Liver (tissue), 9 donors: ENCODE measurements around the gene PLIN1. TPM values are rescaled to one million over a fixed set of nuclear protein-coding genes. Genes with fewer than 3 reads are reported as not detected.

Experiments used
- DNase-seq: peaks from one replicate; pipeline ENCODE4 v3.0.0-alpha.2; 2017; ENCODE audit warnings: low spot score
- H3K27ac ChIP-seq, 2 donors: one replicate each; pipeline ENCODE4 v1.7.0; 2013; ENCODE audit warnings: inconsistent platforms in 2 of 2, low read length in 2 of 2, control low read depth in 1 of 2, low read depth in 1 of 2, mild to moderate bottlenecking in 1 of 2
- H3K27me3 ChIP-seq, 4 donors: one replicate each; pipeline versions ENCODE4 v1.6.1 to v1.7.0; 2013; ENCODE audit warnings: low read length in 3 of 4, inconsistent platforms in 1 of 4, mild to moderate bottlenecking in 1 of 4, moderate library complexity in 1 of 4; ENCODE audit not compliant: control insufficient read depth in 4 of 4, insufficient read depth in 4 of 4
- H3K36me3 ChIP-seq, 4 donors: one replicate each; pipeline versions ENCODE4 v1.6.1 to v1.7.0; 2013; ENCODE audit warnings: low read length in 3 of 4, mild to moderate bottlenecking in 3 of 4, low read depth in 1 of 4, moderate library complexity in 1 of 4; ENCODE audit not compliant: control insufficient read depth in 4 of 4, insufficient read depth in 3 of 4
- H3K4me1 ChIP-seq, 4 donors: one replicate each; pipeline versions ENCODE4 v1.6.1 to v1.7.0; 2013; ENCODE audit warnings: low read length in 3 of 4, mild to moderate bottlenecking in 3 of 4, moderate library complexity in 1 of 4; ENCODE audit not compliant: control insufficient read depth in 4 of 4, insufficient read depth in 4 of 4
- H3K4me3 ChIP-seq, 3 donors: one replicate each; pipeline versions ENCODE4 v1.6.1 to v1.7.0; 2013; ENCODE audit warnings: low read length in 3 of 3, control low read depth in 1 of 3, low read depth in 1 of 3, mild to moderate bottlenecking in 1 of 3
- H3K9ac ChIP-seq, 2 donors: one replicate each; pipeline ENCODE4 v1.7.0; 2013; ENCODE audit warnings: low read length in 2 of 2, mild to moderate bottlenecking in 2 of 2, moderate library complexity in 2 of 2, control low read depth in 1 of 2, low read depth in 1 of 2
- H3K9me3 ChIP-seq, 4 donors: one replicate each; pipeline versions ENCODE4 v1.6.1 to v1.7.0; 2013; ENCODE audit warnings: low read length in 3 of 4; ENCODE audit not compliant: control insufficient read depth in 4 of 4
- EGR1 ChIP-seq, 2 donors: IDR thresholded peaks; 2 replicates each; pipeline ENCODE4 v1.6.1; 2016 to 2018; ENCODE audit warnings: antibody characterized with exemption in 2 of 2, low read depth in 2 of 2
- FOXA1 ChIP-seq: IDR thresholded peaks from 2 replicates; pipeline ENCODE4 v1.6.1; 2016; ENCODE audit warnings: antibody characterized with exemption
- FOXA2 ChIP-seq: IDR thresholded peaks from 2 replicates; pipeline ENCODE4 v1.6.1; 2016; ENCODE audit warnings: antibody characterized with exemption
- GABPA ChIP-seq, 2 donors: IDR thresholded peaks in 1 of 2; conservative IDR thresholded peaks in 1 of 2; 2 replicates each; pipeline ENCODE4 v1.6.1; 2016; ENCODE audit warnings: antibody characterized with exemption in 2 of 2, mild to moderate bottlenecking in 1 of 2, moderate library complexity in 1 of 2
- HNF4A ChIP-seq, 2 donors: conservative IDR thresholded peaks; 2 replicates each; pipeline ENCODE4 v1.6.1; 2016; ENCODE audit warnings: antibody characterized with exemption in 2 of 2, mild to moderate bottlenecking in 2 of 2
- HNF4G ChIP-seq: IDR thresholded peaks from 2 replicates; pipeline ENCODE4 v1.6.1; 2016; ENCODE audit warnings: antibody characterized with exemption
- JUND ChIP-seq, 2 donors: IDR thresholded peaks; 2 replicates each; pipeline ENCODE4 v1.6.1; 2016; ENCODE audit warnings: antibody characterized with exemption in 2 of 2
- NR2F2 ChIP-seq: IDR thresholded peaks from 2 replicates; pipeline ENCODE4 v1.6.1; 2016; ENCODE audit warnings: antibody characterized with exemption
- RAD21 ChIP-seq, 2 donors: IDR thresholded peaks; 2 replicates each; pipeline ENCODE4 v1.6.1; 2016; ENCODE audit warnings: antibody characterized with exemption in 2 of 2, mild to moderate bottlenecking in 2 of 2
- RXRA ChIP-seq, 2 donors: IDR thresholded peaks; 2 replicates each; pipeline ENCODE4 v1.6.1; 2017 to 2018; ENCODE audit warnings: antibody characterized with exemption in 2 of 2, mild to moderate bottlenecking in 1 of 2
- SP1 ChIP-seq: IDR thresholded peaks from 2 replicates; pipeline ENCODE4 v1.6.1; 2018; ENCODE audit warnings: antibody characterized with exemption, mild to moderate bottlenecking
- TAF1 ChIP-seq: conservative IDR thresholded peaks from 2 replicates; pipeline ENCODE4 v1.6.1; 2016; ENCODE audit warnings: antibody characterized with exemption, mild to moderate bottlenecking
- YY1 ChIP-seq: IDR thresholded peaks from 2 replicates; pipeline ENCODE4 v1.6.1; 2016; ENCODE audit warnings: antibody characterized with exemption, mild to moderate bottlenecking
- ZBTB33 ChIP-seq: IDR thresholded peaks from 2 replicates; pipeline ENCODE4 v1.6.1; 2016; ENCODE audit warnings: antibody characterized with exemption
- WGBS: extraction: QIAGEN DNeasy Blood & Tissue Kit; methylation state at CpG from one replicate; pipeline ENCODE4 v1.1.7; 2013; 5-methylcytosine and 5-hydroxymethylcytosine counted together
- polyA plus RNA-seq, 2 donors: library from polyadenylated mRNA; stranded (reverse) in 1 of 2; unstranded in 1 of 2; fragments of 200-250 nt in 1 of 2; fragments of >200 nt in 1 of 2; fragmentation: Nextera tagmentation in 1 of 2; extraction: Ambion mirVana in 1 of 2; gene quantifications; one replicate each; pipeline versions ENCODE4 v1.2.1 to v1.2.3, GENCODE V29; 2013 to 2015
- total RNA-seq, 2 donors: library from RNA; depleted of rRNA; stranded (reverse); fragments of >200 nt; gene quantifications; one replicate each; pipeline ENCODE4 v1.2.3, GENCODE V29; 2014
- TF ChIP-seq, protein P1 (sequence below): IDR thresholded peaks from 2 replicates; pipeline ENCODE4 v1.6.1; 2016; ENCODE audit warnings: antibody characterized with exemption, mild to moderate bottlenecking
- TF ChIP-seq, protein P2 (sequence below): IDR thresholded peaks from 2 replicates; pipeline ENCODE4 v1.6.1; 2016; ENCODE audit warnings: antibody characterized with exemption
- TF ChIP-seq, protein P3 (sequence below): fragments of 150-350 bp; IDR thresholded peaks from 2 replicates; pipeline ENCODE4 v1.5.1; 2017; ENCODE audit warnings: improper control_type of control experiment, low read depth, low read length; ENCODE audit not compliant: missing input control
- TF ChIP-seq, protein P4 (sequence below): IDR thresholded peaks from 2 replicates; pipeline ENCODE4 v1.6.1; 2016; ENCODE audit warnings: antibody characterized with exemption
- donor health status: healthy.
- donor health status: healthy.
- donor health status: healthy.
- donor health status: healthy.
- donor health status: healthy.

The PLIN1 gene
- total and polyA plus RNA-seq, 4 donors: 10.2 to 46.0 (median 13.3) TPM

DNA sequence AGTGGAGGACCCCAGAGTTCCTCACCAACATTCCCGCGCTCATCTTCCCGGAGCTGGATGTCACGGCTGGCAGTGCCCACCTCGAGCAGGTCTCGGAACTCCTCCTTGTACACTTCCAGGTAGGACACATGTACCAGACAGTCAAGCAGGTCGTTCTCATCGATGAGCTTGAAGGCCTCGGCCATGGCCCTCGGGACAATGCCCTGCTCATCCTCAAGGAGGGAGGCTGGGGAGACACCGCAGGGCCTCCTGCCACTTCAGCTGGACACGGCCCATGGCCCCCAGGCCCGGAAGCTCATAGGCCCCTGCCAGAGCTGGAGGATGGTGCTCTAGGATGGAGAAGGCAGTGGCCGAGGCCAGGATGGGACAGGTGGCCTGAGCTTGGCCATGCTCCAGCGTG, 29.5 kb downstream of the PLIN1 start:
- no peak for DNase-seq
- Histone ChIP-seq H3K27me3 (no peaks in the 10 kb centered on the region), H3K4me1 (peaks cover 0 to 11% (median 8%) of the 10 kb centered on the region in 4 donors), H3K27ac (no peak overlapping the region), H3K36me3 (no peaks in the 10 kb centered on the region), H3K9me3 (no peaks in the 10 kb centered on the region), H3K9ac (no peak overlapping the region), H3K4me3 (no peak overlapping the region)
- TF ChIP-seq TAF1: no peak
- TF ChIP-seq, protein P1, sequence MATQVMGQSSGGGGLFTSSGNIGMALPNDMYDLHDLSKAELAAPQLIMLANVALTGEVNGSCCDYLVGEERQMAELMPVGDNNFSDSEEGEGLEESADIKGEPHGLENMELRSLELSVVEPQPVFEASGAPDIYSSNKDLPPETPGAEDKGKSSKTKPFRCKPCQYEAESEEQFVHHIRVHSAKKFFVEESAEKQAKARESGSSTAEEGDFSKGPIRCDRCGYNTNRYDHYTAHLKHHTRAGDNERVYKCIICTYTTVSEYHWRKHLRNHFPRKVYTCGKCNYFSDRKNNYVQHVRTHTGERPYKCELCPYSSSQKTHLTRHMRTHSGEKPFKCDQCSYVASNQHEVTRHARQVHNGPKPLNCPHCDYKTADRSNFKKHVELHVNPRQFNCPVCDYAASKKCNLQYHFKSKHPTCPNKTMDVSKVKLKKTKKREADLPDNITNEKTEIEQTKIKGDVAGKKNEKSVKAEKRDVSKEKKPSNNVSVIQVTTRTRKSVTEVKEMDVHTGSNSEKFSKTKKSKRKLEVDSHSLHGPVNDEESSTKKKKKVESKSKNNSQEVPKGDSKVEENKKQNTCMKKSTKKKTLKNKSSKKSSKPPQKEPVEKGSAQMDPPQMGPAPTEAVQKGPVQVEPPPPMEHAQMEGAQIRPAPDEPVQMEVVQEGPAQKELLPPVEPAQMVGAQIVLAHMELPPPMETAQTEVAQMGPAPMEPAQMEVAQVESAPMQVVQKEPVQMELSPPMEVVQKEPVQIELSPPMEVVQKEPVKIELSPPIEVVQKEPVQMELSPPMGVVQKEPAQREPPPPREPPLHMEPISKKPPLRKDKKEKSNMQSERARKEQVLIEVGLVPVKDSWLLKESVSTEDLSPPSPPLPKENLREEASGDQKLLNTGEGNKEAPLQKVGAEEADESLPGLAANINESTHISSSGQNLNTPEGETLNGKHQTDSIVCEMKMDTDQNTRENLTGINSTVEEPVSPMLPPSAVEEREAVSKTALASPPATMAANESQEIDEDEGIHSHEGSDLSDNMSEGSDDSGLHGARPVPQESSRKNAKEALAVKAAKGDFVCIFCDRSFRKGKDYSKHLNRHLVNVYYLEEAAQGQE: no peak
- TF ChIP-seq RXRA (IDR thresholded peaks at IDR 0.05): no peak
- no peak for TF ChIP-seq JUND (IDR thresholded peaks at IDR 0.05)
- TF ChIP-seq HNF4G: no peak
- no peak for TF ChIP-seq NR2F2
- TF ChIP-seq ZBTB33: no peak
- TF ChIP-seq RAD21 (IDR thresholded peaks at IDR 0.05): no peak
- TF ChIP-seq SP1: no peak
- TF ChIP-seq HNF4A (conservative IDR thresholded peaks at IDR 0.05): no peak
- TF ChIP-seq FOXA1: no peak
- no peak for TF ChIP-seq GABPA (IDR thresholded peaks at IDR 0.05 in 1 of 2, conservative IDR thresholded peaks at IDR 0.05 in 1 of 2)
- WGBS: 95% methylated on average over 15 of the region's 15 CpGs

GRCh38 chr15:89649013-89649625, 30.0 kb downstream of the PLIN1 start:
- TF ChIP-seq NR2F2 (no peak), TAF1 (no peak), HNF4A (conservative IDR thresholded peaks at IDR 0.05) (no peak), GABPA (IDR thresholded peaks at IDR 0.05 in 1 of 2, conservative IDR thresholded peaks at IDR 0.05 in 1 of 2) (no peak), EGR1 (IDR thresholded peaks at IDR 0.05; ENCODE audit: low read depth in 2 of 2) (no peak), YY1 (no peak), RXRA (IDR thresholded peaks at IDR 0.05) (no peak), HNF4G (no peak), FOXA2 (no peak), SP1 (no peak), JUND (IDR thresholded peaks at IDR 0.05) (no peak), ZBTB33 (no peak), FOXA1 (no peak)
- TF ChIP-seq, protein P2, sequence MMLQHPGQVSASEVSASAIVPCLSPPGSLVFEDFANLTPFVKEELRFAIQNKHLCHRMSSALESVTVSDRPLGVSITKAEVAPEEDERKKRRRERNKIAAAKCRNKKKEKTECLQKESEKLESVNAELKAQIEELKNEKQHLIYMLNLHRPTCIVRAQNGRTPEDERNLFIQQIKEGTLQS: no peak
- TF ChIP-seq, protein P3, sequence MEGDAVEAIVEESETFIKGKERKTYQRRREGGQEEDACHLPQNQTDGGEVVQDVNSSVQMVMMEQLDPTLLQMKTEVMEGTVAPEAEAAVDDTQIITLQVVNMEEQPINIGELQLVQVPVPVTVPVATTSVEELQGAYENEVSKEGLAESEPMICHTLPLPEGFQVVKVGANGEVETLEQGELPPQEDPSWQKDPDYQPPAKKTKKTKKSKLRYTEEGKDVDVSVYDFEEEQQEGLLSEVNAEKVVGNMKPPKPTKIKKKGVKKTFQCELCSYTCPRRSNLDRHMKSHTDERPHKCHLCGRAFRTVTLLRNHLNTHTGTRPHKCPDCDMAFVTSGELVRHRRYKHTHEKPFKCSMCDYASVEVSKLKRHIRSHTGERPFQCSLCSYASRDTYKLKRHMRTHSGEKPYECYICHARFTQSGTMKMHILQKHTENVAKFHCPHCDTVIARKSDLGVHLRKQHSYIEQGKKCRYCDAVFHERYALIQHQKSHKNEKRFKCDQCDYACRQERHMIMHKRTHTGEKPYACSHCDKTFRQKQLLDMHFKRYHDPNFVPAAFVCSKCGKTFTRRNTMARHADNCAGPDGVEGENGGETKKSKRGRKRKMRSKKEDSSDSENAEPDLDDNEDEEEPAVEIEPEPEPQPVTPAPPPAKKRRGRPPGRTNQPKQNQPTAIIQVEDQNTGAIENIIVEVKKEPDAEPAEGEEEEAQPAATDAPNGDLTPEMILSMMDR: no peak
- TF ChIP-seq, protein P4, sequence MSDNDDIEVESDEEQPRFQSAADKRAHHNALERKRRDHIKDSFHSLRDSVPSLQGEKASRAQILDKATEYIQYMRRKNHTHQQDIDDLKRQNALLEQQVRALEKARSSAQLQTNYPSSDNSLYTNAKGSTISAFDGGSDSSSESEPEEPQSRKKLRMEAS: no peak
- Histone ChIP-seq H3K36me3 (no peaks in the 10 kb centered on the region), H3K4me1 (peaks cover 0 to 9% (median 4%) of the 10 kb centered on the region in 4 donors), H3K27me3 (no peaks in the 10 kb centered on the region), H3K9me3 (no peaks in the 10 kb centered on the region), H3K27ac (no peak overlapping the region), H3K9ac (no peak overlapping the region), H3K4me3 (no peak overlapping the region)
- WGBS: 98% methylated on average over 37 of the region's 37 CpGs
- DNase-seq: no peak
